Keratinocyte (primary cell): ENCODE measurements around the gene MRTFB. TPM values are rescaled to one million over a fixed set of nuclear protein-coding genes. Genes with fewer than 3 reads are reported as not detected.

ENCODE experiments used
- DNase-seq: peaks from one replicate; pipeline ENCODE4 v3.0.0-alpha.2; 2011; ENCODE audit warnings: low read depth, missing footprints, low spot score
- FAIRE-seq: peaks from 2 replicates; lab custom pipeline; 2011; peaks lifted over from hg19 to GRCh38; lab: Jason Lieb, UNC
- H2AFZ ChIP-seq: 2 replicates; pipeline ENCODE4 v1.6.0; 2012; ENCODE audit warnings: low read length, control low read depth, inconsistent platforms; ENCODE audit not compliant: control insufficient read depth
- H3K27ac ChIP-seq: 2 replicates; pipeline ENCODE4 v1.5.1; 2011; ENCODE audit warnings: low read length; ENCODE audit not compliant: control insufficient read depth, insufficient read depth
- H3K27me3 ChIP-seq: 3 replicates; pipeline ENCODE4 v1.6.0; 2011; ENCODE audit warnings: low read length; ENCODE audit not compliant: control insufficient read depth, insufficient read depth; ENCODE audit errors: extremely low read depth
- H3K36me3 ChIP-seq, 2 experiments: 2 replicates in 1 of 2; 3 replicates in 1 of 2; pipeline ENCODE4 v1.5.1; 2011; ENCODE audit warnings: low read length in 2 of 2, mild to moderate bottlenecking in 1 of 2; ENCODE audit not compliant: control insufficient read depth in 2 of 2, insufficient read depth in 2 of 2; ENCODE audit errors: extremely low read depth in 1 of 2
- H3K4me1 ChIP-seq: 3 replicates; pipeline ENCODE4 v1.5.1; 2011; ENCODE audit warnings: low read length; ENCODE audit not compliant: control insufficient read depth, insufficient read depth; ENCODE audit errors: extremely low read depth
- H3K4me2 ChIP-seq: 3 replicates; pipeline ENCODE4 v1.6.0; 2011; ENCODE audit warnings: low read depth, low read length; ENCODE audit not compliant: control insufficient read depth, insufficient read depth; ENCODE audit errors: extremely low read depth
- H3K4me3 ChIP-seq, 3 experiments: fragments of 200-600 bp in 1 of 3; sonication (generic) in 1 of 3; 2 replicates in 2 of 3; 3 replicates in 1 of 3; pipeline ENCODE4 v1.5.1; 2011 to 2016; ENCODE audit warnings: low read length in 3 of 3, mild to moderate bottlenecking in 3 of 3, control low read depth in 2 of 3, inconsistent platforms in 1 of 3, low read depth in 1 of 3, mixed read lengths in 1 of 3, mixed run types in 1 of 3, moderate library complexity in 1 of 3; ENCODE audit not compliant: control insufficient read depth in 2 of 3, insufficient read depth in 2 of 3; ENCODE audit errors: extremely low read depth in 1 of 3
- H3K79me2 ChIP-seq: 2 replicates; pipeline ENCODE4 v1.6.0; 2012; ENCODE audit warnings: low read length; ENCODE audit not compliant: control insufficient read depth, insufficient read depth
- H3K9ac ChIP-seq: 3 replicates; pipeline ENCODE4 v1.6.0; 2011; ENCODE audit warnings: low read length; ENCODE audit not compliant: control insufficient read depth, insufficient read depth; ENCODE audit errors: extremely low read depth
- H3K9me1 ChIP-seq: 3 replicates; pipeline ENCODE4 v1.6.0; 2011; ENCODE audit warnings: low read length; ENCODE audit not compliant: control insufficient read depth, insufficient read depth; ENCODE audit errors: extremely low read depth
- H3K9me3 ChIP-seq: 2 replicates; pipeline ENCODE4 v1.5.1; 2012; ENCODE audit warnings: low read depth, low read length; ENCODE audit not compliant: control insufficient read depth
- H4K20me1 ChIP-seq: 3 replicates; pipeline ENCODE4 v1.6.0; 2011; ENCODE audit warnings: low read length; ENCODE audit not compliant: control insufficient read depth, insufficient read depth; ENCODE audit errors: extremely low read depth
- EZH2 ChIP-seq: IDR thresholded peaks from one replicate; pipeline ENCODE4 v1.6.1; 2012; ENCODE audit warnings: inconsistent platforms, mild to moderate bottlenecking, low read length, moderate library complexity
- dilution Hi-C: fragments of 300-500 bp; cut with MboI; formaldehyde crosslinking; loops from one replicate; pipeline ENCODE4 v1.7.0; 2020; ENCODE audit warnings: low sequenced_read_pairs; ENCODE audit not compliant: extremely low pct_ligation_motif_present
- polyA plus RNA-seq, 5 experiments: library from polyadenylated mRNA; depleted of rRNA in 3 of 5; stranded (reverse) in 3 of 5; stranded (forward) in 1 of 5; unstranded in 1 of 5; fragments of >200 nt; gene quantifications; 1 replicate in 1 of 5; 2 replicates in 3 of 5; 3 replicates in 1 of 5; pipeline versions ENCODE4 v1.2.1 to v1.2.3, GENCODE V29; 2011 to 2012; ENCODE audit warnings: missing spikeins in 2 of 5, low read depth in 1 of 5, low replicate concordance in 1 of 5
- TF ChIP-seq, protein P1 (sequence below), 3 experiments: IDR thresholded peaks in 1 of 3; conservative IDR thresholded peaks in 1 of 3; optimal IDR thresholded peaks in 1 of 3; 2 replicates in 2 of 3; 3 replicates in 1 of 3; pipeline versions ENCODE3 to v1.5.1; 2011; ENCODE audit warnings: low read length in 3 of 3, mild to moderate bottlenecking in 3 of 3, moderate library complexity in 2 of 3, control low read depth in 1 of 3, inconsistent platforms in 1 of 3; ENCODE audit not compliant: insufficient read depth in 2 of 3; ENCODE audit errors: extremely low read depth in 1 of 3

The MRTFB gene
- polyA plus RNA-seq, 1 donor (not counting 4 experiments of a cell fraction or from before 2014, with no cell fraction given): 12.1 TPM

DNA sequence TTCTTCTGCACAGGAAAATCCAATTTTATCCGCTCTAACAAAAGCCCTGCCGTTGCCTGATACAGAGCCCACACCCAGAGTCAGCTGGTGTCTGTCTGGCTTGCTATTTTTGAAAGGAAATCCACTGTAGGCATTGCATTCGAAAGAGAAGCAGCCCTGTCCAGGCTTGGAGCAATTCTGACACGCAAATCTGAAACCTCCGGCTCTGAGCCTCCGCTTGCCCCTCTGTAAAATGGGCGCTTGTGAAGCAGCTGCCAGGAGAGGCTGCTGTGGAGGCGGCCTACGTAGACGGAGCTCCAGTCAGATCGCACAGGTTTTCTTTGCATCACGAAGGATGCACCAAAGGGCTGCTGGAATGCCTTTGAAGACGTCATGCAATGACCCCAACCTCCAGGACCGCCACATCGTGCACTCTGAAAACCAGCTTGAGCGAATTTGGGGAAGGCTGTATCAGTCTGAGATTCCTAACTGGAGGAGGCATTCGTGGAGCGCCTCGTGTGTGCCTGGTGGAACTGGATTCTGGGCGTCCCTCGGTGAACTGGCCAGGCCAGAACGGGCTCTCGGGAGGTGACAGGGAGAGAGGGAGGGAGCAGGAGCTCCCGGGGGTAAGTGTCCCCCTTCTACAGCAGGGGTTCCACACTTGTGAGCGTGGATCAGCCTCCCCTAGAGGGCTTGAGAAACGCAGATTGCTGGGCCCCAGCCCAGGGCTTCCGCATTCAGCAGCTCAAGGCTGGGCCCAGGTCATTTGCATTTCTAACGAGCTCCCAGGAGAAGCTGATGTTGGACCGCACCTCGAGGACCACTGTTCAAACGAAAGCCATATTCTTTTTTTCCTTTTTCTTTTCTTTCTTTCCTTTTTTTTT lies 215.5 kb downstream of the MRTFB start:
- DNase-seq: no peak
- no peaks in the 10 kb centered on the region for H3K79me2 ChIP-seq
- no peak overlapping the region for H3K9ac ChIP-seq
- no peaks in the 10 kb centered on the region for H3K9me1 ChIP-seq
- H3K27ac ChIP-seq: no peak overlapping the region
- FAIRE-seq: no peak
- H3K36me3 ChIP-seq: no peaks in the 10 kb centered on the region
- dilution Hi-C loops: no loop called here
- peak overlapping the region; percentile 63 for H3K4me2 ChIP-seq
- H3K4me1 ChIP-seq: peaks cover 6% of the 10 kb centered on the region
- H4K20me1 ChIP-seq: no peaks in the 10 kb centered on the region
- H3K27me3 ChIP-seq: no peaks in the 10 kb centered on the region
- peaks cover 8% of the 10 kb centered on the region for H3K9me3 ChIP-seq
- no peak for TF ChIP-seq EZH2
- TF ChIP-seq, protein P1, sequence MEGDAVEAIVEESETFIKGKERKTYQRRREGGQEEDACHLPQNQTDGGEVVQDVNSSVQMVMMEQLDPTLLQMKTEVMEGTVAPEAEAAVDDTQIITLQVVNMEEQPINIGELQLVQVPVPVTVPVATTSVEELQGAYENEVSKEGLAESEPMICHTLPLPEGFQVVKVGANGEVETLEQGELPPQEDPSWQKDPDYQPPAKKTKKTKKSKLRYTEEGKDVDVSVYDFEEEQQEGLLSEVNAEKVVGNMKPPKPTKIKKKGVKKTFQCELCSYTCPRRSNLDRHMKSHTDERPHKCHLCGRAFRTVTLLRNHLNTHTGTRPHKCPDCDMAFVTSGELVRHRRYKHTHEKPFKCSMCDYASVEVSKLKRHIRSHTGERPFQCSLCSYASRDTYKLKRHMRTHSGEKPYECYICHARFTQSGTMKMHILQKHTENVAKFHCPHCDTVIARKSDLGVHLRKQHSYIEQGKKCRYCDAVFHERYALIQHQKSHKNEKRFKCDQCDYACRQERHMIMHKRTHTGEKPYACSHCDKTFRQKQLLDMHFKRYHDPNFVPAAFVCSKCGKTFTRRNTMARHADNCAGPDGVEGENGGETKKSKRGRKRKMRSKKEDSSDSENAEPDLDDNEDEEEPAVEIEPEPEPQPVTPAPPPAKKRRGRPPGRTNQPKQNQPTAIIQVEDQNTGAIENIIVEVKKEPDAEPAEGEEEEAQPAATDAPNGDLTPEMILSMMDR (optimal IDR thresholded peaks at IDR 0.05 in 1 of 3, IDR thresholded peaks at IDR 0.05 in 1 of 3, conservative IDR thresholded peaks at IDR 0.05 in 1 of 3; ENCODE audit: extremely low read depth in 1 of 3, insufficient read depth in 2 of 3, low read length in 3 of 3): no peak
- no peak overlapping the region for H2AFZ ChIP-seq
- peak overlapping the region in 1 of 3 experiments; percentile 55 for H3K4me3 ChIP-seq

GRCh38 chr16:14289692-14290340 lies 218.7 kb downstream of the MRTFB start:
- Histone ChIP-seq H3K4me2 (no peak overlapping the region), H3K36me3 (no peaks in the 10 kb centered on the region), H3K4me3 (no peak overlapping the region), H3K79me2 (no peaks in the 10 kb centered on the region), H3K27me3 (no peaks in the 10 kb centered on the region), H3K9ac (no peak overlapping the region), H3K27ac (no peak overlapping the region), H4K20me1 (no peaks in the 10 kb centered on the region), H3K9me1 (no peaks in the 10 kb centered on the region), H2AFZ (no peak overlapping the region), H3K9me3 (peaks cover 8% of the 10 kb centered on the region), H3K4me1 (peaks cover 2% of the 10 kb centered on the region)
- FAIRE-seq: no peak
- DNase-seq: no peak
- TF ChIP-seq, protein P1 (optimal IDR thresholded peaks at IDR 0.05 in 1 of 3, IDR thresholded peaks at IDR 0.05 in 1 of 3, conservative IDR thresholded peaks at IDR 0.05 in 1 of 3; ENCODE audit: extremely low read depth in 1 of 3, insufficient read depth in 2 of 3, low read length in 3 of 3): peak; percentile 55 to 74 (median 71)
- TF ChIP-seq EZH2: no peak
- dilution Hi-C loops: no loop called here
